CD8-positive, alpha-beta memory T cell (primary cell): ENCODE measurements around the gene CLASP1. TPM values are rescaled to one million over a fixed set of nuclear protein-coding genes. Genes with fewer than 3 reads are reported as not detected.
"Not testable (repeated sequence)": the region's sequence is repeated elsewhere in the genome, so short reads cannot be mapped to it uniquely, and the experiment has no call there.

Source experiments
- CTCF ChIA-PET: fragments of 350-600 bp; sonication (Branson Sonifier 250); formaldehyde crosslinking; loops from one replicate; lab custom pipeline; 2021; ENCODE audit warnings: antibody characterized with exemption; lab: Charles Lee
- POLR2A ChIA-PET: fragments of 350-600 bp; sonication (Branson Sonifier 250); formaldehyde crosslinking; loops from one replicate; lab custom pipeline; 2021; ENCODE audit warnings: antibody characterized with exemption; lab: Charles Lee
- DNase-seq, 5 donors: peaks; one replicate each; pipeline versions ENCODE4 v3.0.0 to v3.0.0-alpha.2; 2020 to 2022; ENCODE audit warnings: mixed read lengths in 1 of 5
- H3K27ac ChIP-seq: one replicate; pipeline ENCODE4 v1.7.0; 2013; ENCODE audit warnings: low read depth, mild to moderate bottlenecking, low read length, moderate library complexity
- H3K27me3 ChIP-seq: 2 replicates; pipeline ENCODE4 v1.7.0; 2013; ENCODE audit warnings: low read length, mild to moderate bottlenecking; ENCODE audit not compliant: insufficient read depth, poor library complexity, severe bottlenecking
- H3K36me3 ChIP-seq: 2 replicates; pipeline ENCODE4 v1.7.0; 2013; ENCODE audit warnings: mild to moderate bottlenecking, low read length, moderate library complexity; ENCODE audit not compliant: insufficient read depth
- H3K4me1 ChIP-seq: 2 replicates; pipeline ENCODE4 v1.7.0; 2013; ENCODE audit warnings: mild to moderate bottlenecking, low read length, moderate library complexity; ENCODE audit not compliant: insufficient read depth
- H3K4me3 ChIP-seq: 2 replicates; pipeline ENCODE4 v1.7.0; 2013; ENCODE audit warnings: mild to moderate bottlenecking, low read length
- H3K9me3 ChIP-seq: 2 replicates; pipeline ENCODE4 v1.7.0; 2013; ENCODE audit warnings: mild to moderate bottlenecking, low read length
- H3K27ac Mint-ChIP-seq, 8 donors: one replicate each; pipeline ENCODE4 v1.8.0; 2020 to 2021; ENCODE audit warnings: mixed read lengths in 8 of 8, mild to moderate bottlenecking in 6 of 8, inconsistent platforms in 3 of 8, moderate library complexity in 3 of 8
- H3K27me3 Mint-ChIP-seq, 2 donors: one replicate each; pipeline ENCODE4 v1.8.0; 2020 to 2021; ENCODE audit warnings: mixed read lengths in 2 of 2, mild to moderate bottlenecking in 1 of 2, moderate library complexity in 1 of 2
- H3K36me3 Mint-ChIP-seq, 3 donors: one replicate each; pipeline ENCODE4 v1.8.0; 2020 to 2021; ENCODE audit warnings: mixed read lengths in 3 of 3, inconsistent platforms in 1 of 3, mild to moderate bottlenecking in 1 of 3
- H3K4me1 Mint-ChIP-seq, 3 donors: one replicate each; pipeline ENCODE4 v1.8.0; 2020 to 2021; ENCODE audit warnings: mixed read lengths in 3 of 3, inconsistent platforms in 1 of 3, mild to moderate bottlenecking in 1 of 3
- H3K4me3 Mint-ChIP-seq, 7 donors: one replicate each; pipeline ENCODE4 v1.8.0; 2020 to 2021; ENCODE audit warnings: mixed read lengths in 7 of 7, mild to moderate bottlenecking in 6 of 7, moderate library complexity in 4 of 7, inconsistent platforms in 2 of 7
- H3K9me3 Mint-ChIP-seq, 5 donors: one replicate each; pipeline ENCODE4 v1.8.0; 2020 to 2022; ENCODE audit warnings: mixed read lengths in 5 of 5, mild to moderate bottlenecking in 3 of 5, moderate library complexity in 2 of 5, inconsistent platforms in 1 of 5
- polyA plus RNA-seq: library from polyadenylated mRNA; unstranded; fragments of 300-500 nt; fragmentation: Illumina TruSeq; gene quantifications from one replicate; pipeline ENCODE4 v1.2.3, GENCODE V29; 2021
- total RNA-seq, 2 experiments: library from RNA; stranded (reverse); gene quantifications; one replicate each; pipeline ENCODE4 v1.2.3, GENCODE V29; 2021

CLASP1 gene
- total and polyA plus RNA-seq, 3 experiments from 2014 or later: 22.2 to 66.0 (median 62.6) TPM

DNA sequence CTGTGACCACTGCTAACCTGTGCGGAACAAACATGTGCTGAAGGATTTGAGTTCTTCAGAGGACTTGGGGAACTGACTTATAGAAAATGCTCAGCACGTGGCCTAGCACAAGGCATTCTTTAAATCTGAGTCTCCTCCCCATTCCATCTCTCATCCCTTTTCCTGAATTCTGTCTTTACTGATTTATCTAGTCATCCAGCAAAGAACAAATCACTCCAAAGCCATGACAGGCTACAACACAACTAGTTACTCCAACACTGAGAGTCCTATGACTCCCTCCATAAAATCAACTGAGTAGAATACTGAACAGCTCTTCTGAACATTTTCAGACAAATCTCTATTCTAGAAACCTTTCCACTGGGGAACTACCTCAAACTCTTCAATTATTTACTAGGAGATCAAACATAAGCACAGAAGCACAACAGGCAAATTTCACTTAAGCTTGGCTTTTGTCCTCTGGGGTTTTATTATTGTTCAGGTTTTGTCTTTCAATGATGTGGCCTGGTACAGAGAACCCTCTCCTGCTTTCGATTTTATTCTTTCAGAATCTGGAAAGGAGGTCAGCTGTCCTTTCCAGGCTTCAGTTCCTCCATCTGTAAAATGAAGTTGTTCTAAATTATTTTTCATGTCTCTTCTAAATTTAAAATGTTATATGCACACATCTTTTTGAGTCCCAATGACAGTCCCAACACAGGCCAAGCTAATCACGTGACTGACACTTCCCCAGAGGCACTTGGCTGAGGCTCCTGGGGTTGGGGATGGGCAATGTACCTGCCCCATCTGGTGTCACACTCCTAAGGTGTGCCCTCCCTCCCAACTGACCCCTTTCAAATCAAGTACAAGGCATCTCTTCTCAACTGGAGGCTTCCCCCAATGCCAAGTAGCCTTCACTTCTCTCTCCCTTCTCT is 86.7 kb downstream of the CLASP1 start:
- peak overlapping the region in 6 of 8 donors; percentile 2 to 72 (median 56) for H3K27ac Mint-ChIP-seq
- no peak for DNase-seq
- H3K9me3 Mint-ChIP-seq: no peaks in the 10 kb centered on the region
- no peaks in the 10 kb centered on the region for H3K27me3 Mint-ChIP-seq
- POLR2A ChIA-PET: interaction anchor here (0.6 kb wide), 1 partner anchor 137 kb away, joined by 3 read pairs; no protein-coding TSS in a partner anchor
- Histone ChIP-seq H3K27ac (no peak overlapping the region), H3K4me3 (no peak overlapping the region), H3K36me3 (no peaks in the 10 kb centered on the region), H3K4me1 (no peaks in the 10 kb centered on the region), H3K27me3 (no peaks in the 10 kb centered on the region), H3K9me3 (no peaks in the 10 kb centered on the region)
- no peak overlapping the region for H3K4me3 Mint-ChIP-seq
- CTCF ChIA-PET: no interaction called here
- H3K4me1 Mint-ChIP-seq: peaks cover 58 to 81% (median 77%) of the 10 kb centered on the region in 3 donors
- peaks cover 2 to 9% (median 5%) of the 10 kb centered on the region in 3 donors for H3K36me3 Mint-ChIP-seq

DNA sequence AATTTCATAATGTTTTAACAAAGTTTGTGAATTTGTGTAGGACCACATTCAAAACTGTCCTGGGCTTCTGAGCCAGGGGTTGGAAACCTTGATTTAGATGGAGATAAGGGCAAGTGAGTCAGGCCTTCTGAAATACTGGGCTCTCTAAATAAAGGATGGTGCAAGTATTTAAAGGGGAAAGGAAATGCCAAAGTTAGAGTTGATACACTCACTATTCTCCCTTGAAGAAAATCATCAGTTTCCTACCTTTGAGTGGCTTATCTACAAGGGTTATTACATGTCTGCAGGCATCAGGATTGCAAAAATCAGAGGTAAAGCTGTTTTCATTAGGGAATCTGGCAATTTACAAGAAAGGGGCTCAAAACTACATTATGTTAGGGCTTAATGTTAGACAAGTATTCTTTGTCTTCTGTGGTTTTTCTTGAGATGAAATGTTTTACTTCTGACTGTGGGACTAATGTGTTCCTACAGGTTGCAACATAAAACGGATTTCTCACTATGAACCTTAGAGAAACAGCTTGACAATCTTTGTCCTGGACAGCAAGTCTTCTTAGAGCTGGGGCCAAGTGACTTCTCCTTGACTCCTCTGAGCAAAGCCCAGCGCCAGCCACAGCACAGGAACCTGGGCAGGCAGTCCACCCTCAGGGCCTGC is 87.5 kb downstream of the CLASP1 start:
- Mint-ChIP-seq H3K4me3 (no peak overlapping the region), H3K27me3 (no peaks in the 10 kb centered on the region), H3K4me1 (peaks cover 59 to 78% (median 74%) of the 10 kb centered on the region in 3 donors), H3K27ac (peak overlapping the region in 6 of 8 donors; percentile 1 to 61 (median 40)), H3K36me3 (peaks cover 2 to 8% (median 5%) of the 10 kb centered on the region in 3 donors), H3K9me3 (no peaks in the 10 kb centered on the region)
- Histone ChIP-seq H3K36me3 (no peaks in the 10 kb centered on the region), H3K27me3 (no peaks in the 10 kb centered on the region), H3K4me3 (no peak overlapping the region), H3K4me1 (no peaks in the 10 kb centered on the region), H3K27ac (no peak overlapping the region), H3K9me3 (no peaks in the 10 kb centered on the region)
- no peak for DNase-seq
- ChIA-PET POLR2A (no interaction called here), CTCF (no interaction called here)

DNA sequence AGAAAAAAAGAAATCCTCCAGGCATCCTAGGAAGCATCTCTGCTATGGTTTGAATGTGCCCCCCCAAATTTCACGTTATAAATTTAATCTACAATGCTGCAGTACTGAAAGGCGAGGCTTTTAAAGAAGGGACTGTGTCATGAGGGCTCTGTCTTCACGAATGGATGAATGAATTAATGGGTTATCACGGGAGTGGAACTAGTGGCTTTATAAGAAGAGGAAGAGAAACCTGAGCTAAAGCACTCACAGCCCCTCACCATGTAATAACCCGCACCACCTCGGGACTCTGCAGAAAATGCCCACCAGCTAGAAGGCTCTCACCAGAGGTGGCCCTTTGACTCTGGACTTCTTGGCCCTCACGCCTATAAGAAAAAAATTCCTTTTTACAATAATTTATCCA is 90.9 kb downstream of the CLASP1 start:
- peaks cover 53 to 59% (median 58%) of the 10 kb centered on the region in 3 donors for H3K4me1 Mint-ChIP-seq
- H3K27ac ChIP-seq: no peak overlapping the region
- H3K9me3 ChIP-seq: no peaks in the 10 kb centered on the region
- no peaks in the 10 kb centered on the region for H3K9me3 Mint-ChIP-seq
- H3K4me1 ChIP-seq: no peaks in the 10 kb centered on the region
- no peaks in the 10 kb centered on the region for H3K27me3 Mint-ChIP-seq
- no peaks in the 10 kb centered on the region for H3K27me3 ChIP-seq
- no peak overlapping the region for H3K4me3 Mint-ChIP-seq
- ChIA-PET POLR2A (no interaction called here), CTCF (no interaction called here)
- no peak overlapping the region for H3K4me3 ChIP-seq
- H3K36me3 Mint-ChIP-seq: peaks cover 0 to 6% (median 2%) of the 10 kb centered on the region in 3 donors
- no peak for DNase-seq
- no peaks in the 10 kb centered on the region for H3K36me3 ChIP-seq
- H3K27ac Mint-ChIP-seq: no peak overlapping the region

DNA sequence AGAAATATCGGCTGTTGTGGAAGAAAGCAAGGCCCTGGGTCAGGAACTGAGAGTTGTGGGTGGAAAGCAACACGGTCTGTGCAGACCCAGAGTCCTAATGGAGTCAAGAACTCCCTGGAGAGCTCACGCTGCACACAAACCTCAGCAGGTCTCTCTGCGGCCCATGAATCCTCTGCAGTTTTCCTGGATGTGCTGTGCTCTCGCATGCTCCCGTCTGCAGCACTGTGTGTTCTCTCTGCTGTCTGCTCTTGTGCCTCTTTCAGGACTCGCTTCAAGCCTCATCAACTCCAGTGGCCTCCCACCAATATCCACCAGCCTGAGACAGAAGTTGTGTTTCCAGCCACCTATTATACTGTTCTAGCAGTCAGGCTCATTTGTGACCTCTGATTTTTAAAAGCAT is 94.3 kb downstream of the CLASP1 start:
- POLR2A ChIA-PET: no interaction called here
- H3K4me1 Mint-ChIP-seq: peaks cover 59 to 65% (median 65%) of the 10 kb centered on the region in 3 donors
- H3K27me3 Mint-ChIP-seq: no peaks in the 10 kb centered on the region
- H3K27me3 ChIP-seq: no peaks in the 10 kb centered on the region
- no peaks in the 10 kb centered on the region for H3K9me3 ChIP-seq
- no peaks in the 10 kb centered on the region for H3K36me3 ChIP-seq
- no peak overlapping the region for H3K4me3 ChIP-seq
- DNase-seq: no peak
- peaks cover 4 to 8% (median 6%) of the 10 kb centered on the region in 3 donors for H3K36me3 Mint-ChIP-seq
- no peaks in the 10 kb centered on the region for H3K9me3 Mint-ChIP-seq
- no peak overlapping the region for H3K27ac ChIP-seq
- peak overlapping the region in 1 of 7 donors; percentile 0 for H3K4me3 Mint-ChIP-seq
- CTCF ChIA-PET: interaction anchor here (1.2 kb wide), 1 partner anchor 12 kb away, joined by 3 read pairs; no protein-coding TSS in a partner anchor
- peak overlapping the region in 5 of 8 donors; percentile 7 to 56 (median 36) for H3K27ac Mint-ChIP-seq
- no peaks in the 10 kb centered on the region for H3K4me1 ChIP-seq

DNA sequence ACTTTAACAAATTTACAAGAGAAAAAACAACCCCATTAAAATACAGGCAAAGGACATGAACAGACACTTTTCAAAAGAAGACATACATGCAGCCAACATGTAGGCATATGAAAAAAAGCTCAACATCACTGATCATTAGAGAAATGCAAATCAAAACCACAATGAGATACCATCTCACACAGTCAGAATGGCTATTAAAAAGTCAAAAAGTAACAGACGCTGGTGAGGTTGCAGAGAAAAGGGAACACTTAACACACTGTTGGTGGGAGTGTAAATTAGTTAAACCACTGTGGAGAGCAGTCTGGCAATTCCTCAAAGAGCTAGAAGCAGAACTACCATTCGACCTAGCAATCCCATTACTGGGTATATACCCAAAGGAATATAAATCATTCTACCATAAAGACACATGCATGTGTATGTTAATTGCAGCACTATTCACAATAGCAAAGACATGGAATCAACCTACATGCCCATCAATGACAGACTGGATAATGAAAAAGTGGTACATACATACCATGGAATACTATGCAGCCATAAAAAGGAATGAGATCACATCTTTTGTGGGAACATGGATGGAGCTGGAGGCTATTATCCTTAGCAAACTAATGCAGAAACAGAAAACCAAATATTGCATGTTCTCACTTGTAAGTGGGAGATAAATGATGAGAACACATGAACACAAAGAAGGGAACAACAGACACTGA is 96.6 kb downstream of the CLASP1 start:
- H3K27me3 ChIP-seq, CTCF ChIA-PET, H3K27me3 Mint-ChIP-seq, POLR2A ChIA-PET, H3K4me3 Mint-ChIP-seq, H3K9me3 Mint-ChIP-seq, H3K36me3 ChIP-seq, H3K27ac ChIP-seq, H3K4me1 ChIP-seq, DNase-seq, H3K9me3 ChIP-seq, H3K4me3 ChIP-seq: not testable (repeated sequence)
- Mint-ChIP-seq H3K27ac (peak overlapping the region in 2 of 8 donors; percentile 39 to 73), H3K36me3 (peaks cover 6 to 13% (median 8%) of the 10 kb centered on the region in 3 donors), H3K4me1 (peaks cover 67 to 73% (median 72%) of the 10 kb centered on the region in 3 donors)

DNA sequence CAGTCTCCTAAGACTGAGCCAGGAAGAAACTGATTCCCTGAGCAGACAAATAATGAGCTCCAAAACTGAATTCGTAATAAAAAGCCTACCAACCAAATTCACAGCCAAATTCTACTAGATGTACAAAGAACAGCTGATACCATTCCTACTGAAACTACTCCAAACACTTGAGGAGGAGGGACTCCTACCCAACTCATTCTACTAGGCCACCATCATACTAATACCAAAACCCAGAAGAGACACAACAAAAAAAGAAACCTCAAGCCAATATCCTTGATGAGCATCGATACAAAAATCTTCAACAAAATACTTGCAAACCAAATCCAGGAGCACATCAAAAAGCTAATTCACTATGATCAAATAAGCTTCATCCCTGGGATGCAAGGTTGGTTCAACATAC is 98.6 kb downstream of the CLASP1 start:
- Histone ChIP-seq H3K9me3 (peaks cover 4% of the 10 kb centered on the region), H3K36me3 (no peaks in the 10 kb centered on the region), H3K27me3 (no peaks in the 10 kb centered on the region), H3K27ac (no peak overlapping the region), H3K4me1 (no peaks in the 10 kb centered on the region), H3K4me3 (no peak overlapping the region)
- H3K4me1 Mint-ChIP-seq: peaks cover 64 to 78% (median 70%) of the 10 kb centered on the region in 3 donors
- no peaks in the 10 kb centered on the region for H3K27me3 Mint-ChIP-seq
- H3K9me3 Mint-ChIP-seq: peaks cover 0 to 5% (median 0%) of the 10 kb centered on the region in 5 donors
- H3K4me3 Mint-ChIP-seq: no peak overlapping the region
- ChIA-PET POLR2A (no interaction called here), CTCF (no interaction called here)
- peak overlapping the region in 1 of 8 donors; percentile 4 for H3K27ac Mint-ChIP-seq
- peaks cover 6 to 13% (median 8%) of the 10 kb centered on the region in 3 donors for H3K36me3 Mint-ChIP-seq
- DNase-seq: no peak

DNA sequence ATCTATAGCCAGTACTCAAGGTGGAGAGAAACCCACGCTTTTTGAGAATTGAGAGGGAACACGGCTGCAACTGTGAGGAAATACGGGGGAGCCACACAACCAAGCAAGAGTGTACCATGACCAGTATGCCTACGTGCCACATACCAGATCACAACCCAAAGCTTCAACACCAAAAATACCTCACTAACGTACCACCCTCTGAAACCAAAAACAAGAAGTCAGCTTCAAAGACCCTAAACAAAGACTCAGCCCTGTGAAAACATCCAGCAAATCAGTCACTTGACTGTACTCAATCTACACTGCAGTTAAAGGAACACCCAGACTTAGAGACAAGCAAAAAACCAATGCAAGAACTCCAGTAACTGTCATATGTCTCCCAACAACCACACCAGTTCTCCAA is 101.6 kb downstream of the CLASP1 start:
- CTCF ChIA-PET: interaction anchor here (1.5 kb wide), 1 partner anchor 16 kb away, joined by 3 read pairs; no protein-coding TSS in a partner anchor
- Histone ChIP-seq H3K27me3 (no peaks in the 10 kb centered on the region), H3K27ac (no peak overlapping the region), H3K4me3 (no peak overlapping the region), H3K4me1 (no peaks in the 10 kb centered on the region), H3K36me3 (no peaks in the 10 kb centered on the region), H3K9me3 (peaks cover 4% of the 10 kb centered on the region)
- Mint-ChIP-seq H3K4me1 (peaks cover 63 to 78% (median 70%) of the 10 kb centered on the region in 3 donors), H3K27me3 (no peaks in the 10 kb centered on the region), H3K9me3 (peaks cover 0 to 5% (median 0%) of the 10 kb centered on the region in 5 donors), H3K4me3 (peak overlapping the region in 1 of 7 donors; percentile 14), H3K36me3 (peaks cover 1 to 13% (median 2%) of the 10 kb centered on the region in 3 donors), H3K27ac (peak overlapping the region in 2 of 8 donors; percentile 45 to 49)
- POLR2A ChIA-PET: no interaction called here
- no peak for DNase-seq
